GM23338 (cell line): ENCODE results near the gene CDC42BPA.

Experiments
- CTCF ChIP-seq, 2 experiments: fragments of 200-600 bp in 1 of 2; sonication (generic) in 1 of 2; conservative IDR thresholded peaks; 2 replicates each; pipeline versions ENCODE4 v1.5.1 to v1.6.1; 2016 to 2017; ENCODE audit warnings: antibody characterized with exemption in 2 of 2, low read depth in 2 of 2, mild to moderate bottlenecking in 2 of 2, moderate library complexity in 1 of 2
- EZH2 ChIP-seq: fragments of 200-600 bp; sonication (generic); IDR thresholded peaks from one replicate; pipeline ENCODE4 v1.8.0; 2017; ENCODE audit warnings: antibody characterized with exemption, mild to moderate bottlenecking, low read depth; ENCODE audit not compliant: unreplicated experiment
- JUNB ChIP-seq: IDR thresholded peaks from one replicate; pipeline ENCODE4 v1.6.1; 2016; ENCODE audit warnings: antibody characterized with exemption; ENCODE audit not compliant: unreplicated experiment
- ZNF114 ChIP-seq: fragments of 250-450 bp; sonication (Bioruptor Pico); IDR thresholded peaks from 2 replicates; pipeline ENCODE4 v1.5.0; 2020; ENCODE audit warnings: mild to moderate bottlenecking, moderate library complexity
- ZNF462 ChIP-seq: fragments of 250-450 bp; sonication (Bioruptor Pico); IDR thresholded peaks from 2 replicates; pipeline ENCODE4 v1.5.0; 2020; ENCODE audit warnings: mild to moderate bottlenecking, moderate library complexity
- TF ChIP-seq, protein P1 (sequence below): IDR thresholded peaks from one replicate; pipeline ENCODE4 v1.6.1; 2018; ENCODE audit warnings: antibody characterized with exemption; ENCODE audit not compliant: unreplicated experiment

GRCh38 chr1:227092069-227092468 is 226.2 kb downstream of the CDC42BPA start:
- TF ChIP-seq ZNF114 (CRISPR knock-in tag) (no peak), CTCF (conservative IDR thresholded peaks at IDR 0.05; ENCODE audit: low read depth in 2 of 2) (no peak), EZH2 (no peak), ZNF462 (CRISPR knock-in tag) (no peak), JUNB (no peak)
- TF ChIP-seq, protein P1, sequence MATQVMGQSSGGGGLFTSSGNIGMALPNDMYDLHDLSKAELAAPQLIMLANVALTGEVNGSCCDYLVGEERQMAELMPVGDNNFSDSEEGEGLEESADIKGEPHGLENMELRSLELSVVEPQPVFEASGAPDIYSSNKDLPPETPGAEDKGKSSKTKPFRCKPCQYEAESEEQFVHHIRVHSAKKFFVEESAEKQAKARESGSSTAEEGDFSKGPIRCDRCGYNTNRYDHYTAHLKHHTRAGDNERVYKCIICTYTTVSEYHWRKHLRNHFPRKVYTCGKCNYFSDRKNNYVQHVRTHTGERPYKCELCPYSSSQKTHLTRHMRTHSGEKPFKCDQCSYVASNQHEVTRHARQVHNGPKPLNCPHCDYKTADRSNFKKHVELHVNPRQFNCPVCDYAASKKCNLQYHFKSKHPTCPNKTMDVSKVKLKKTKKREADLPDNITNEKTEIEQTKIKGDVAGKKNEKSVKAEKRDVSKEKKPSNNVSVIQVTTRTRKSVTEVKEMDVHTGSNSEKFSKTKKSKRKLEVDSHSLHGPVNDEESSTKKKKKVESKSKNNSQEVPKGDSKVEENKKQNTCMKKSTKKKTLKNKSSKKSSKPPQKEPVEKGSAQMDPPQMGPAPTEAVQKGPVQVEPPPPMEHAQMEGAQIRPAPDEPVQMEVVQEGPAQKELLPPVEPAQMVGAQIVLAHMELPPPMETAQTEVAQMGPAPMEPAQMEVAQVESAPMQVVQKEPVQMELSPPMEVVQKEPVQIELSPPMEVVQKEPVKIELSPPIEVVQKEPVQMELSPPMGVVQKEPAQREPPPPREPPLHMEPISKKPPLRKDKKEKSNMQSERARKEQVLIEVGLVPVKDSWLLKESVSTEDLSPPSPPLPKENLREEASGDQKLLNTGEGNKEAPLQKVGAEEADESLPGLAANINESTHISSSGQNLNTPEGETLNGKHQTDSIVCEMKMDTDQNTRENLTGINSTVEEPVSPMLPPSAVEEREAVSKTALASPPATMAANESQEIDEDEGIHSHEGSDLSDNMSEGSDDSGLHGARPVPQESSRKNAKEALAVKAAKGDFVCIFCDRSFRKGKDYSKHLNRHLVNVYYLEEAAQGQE, result no peak
